ENCODE measurements around the gene CHCHD6. TPM values are rescaled to one million over a fixed set of nuclear protein-coding genes. Genes with fewer than 3 reads are reported as not detected.
A peak's percentile ranks its signal among the peaks of the same experiment; 100 is the strongest.
"Not testable (repeated sequence)": the region's sequence is repeated elsewhere in the genome, so short reads cannot be mapped to it uniquely, and the experiment has no call there.

Gene CHCHD6
- polyA plus RNA-seq, 1 donor = 6.5 TPM

GRCh38 chr3:126770096-126770495 is 66.1 kb downstream of the CHCHD6 start:
- DNase-seq = no peak

GRCh38 chr3:126773167-126773566 is 69.1 kb downstream of the CHCHD6 start:
- DNase-seq = no peak

GRCh38 chr3:126773783-126774182 is 69.7 kb downstream of the CHCHD6 start:
- no peak for DNase-seq

GRCh38 chr3:126777366-126777765 is 73.3 kb downstream of the CHCHD6 start:
- no peak for DNase-seq

- no peak for DNase-seq
Observed at GRCh38 chr3:126780666-126781065, 76.6 kb downstream of the CHCHD6 start.

- DNase-seq = no peak
Observed at GRCh38 chr3:126781406-126781805, 77.4 kb downstream of the CHCHD6 start.

- peak; percentile 75 for DNase-seq
Observed at GRCh38 chr3:126781889-126782491, 78.0 kb downstream of the CHCHD6 start.

- DNase-seq = no peak
Observed at GRCh38 chr3:126782536-126782935, 78.5 kb downstream of the CHCHD6 start.

GRCh38 chr3:126784254-126784653 is 80.2 kb downstream of the CHCHD6 start:
- no peak for DNase-seq

GRCh38 chr3:126791320-126791719 is 87.3 kb downstream of the CHCHD6 start:
- not testable (repeated sequence) for DNase-seq

- no peak for DNase-seq
Observed at GRCh38 chr3:126792998-126793397, 89.0 kb downstream of the CHCHD6 start.

GRCh38 chr3:126797563-126797962 is 93.5 kb downstream of the CHCHD6 start:
- DNase-seq = no peak

- DNase-seq = no peak
Observed at GRCh38 chr3:126798521-126798920, 94.5 kb downstream of the CHCHD6 start.

GRCh38 chr3:126799099-126799498 is 95.1 kb downstream of the CHCHD6 start:
- no peak for DNase-seq

- not testable (repeated sequence) for DNase-seq
Observed at GRCh38 chr3:126801312-126801711, 97.3 kb downstream of the CHCHD6 start.

- no peak for DNase-seq
Observed at GRCh38 chr3:126807795-126808194, 103.8 kb downstream of the CHCHD6 start.

- no peak for DNase-seq
Observed at GRCh38 chr3:126811530-126811929, 107.5 kb downstream of the CHCHD6 start.

- no peak for DNase-seq
Observed at GRCh38 chr3:126816298-126816697, 112.3 kb downstream of the CHCHD6 start.

- peak; percentile 32 for DNase-seq
Observed at GRCh38 chr3:126816986-126817777, 113.1 kb downstream of the CHCHD6 start.

- DNase-seq = no peak
Observed at GRCh38 chr3:126817781-126818180, 113.7 kb downstream of the CHCHD6 start.

GRCh38 chr3:126818400-126819095 is 114.5 kb downstream of the CHCHD6 start:
- DNase-seq = no peak

GRCh38 chr3:126826693-126827092 is 122.7 kb downstream of the CHCHD6 start:
- no peak for DNase-seq

GRCh38 chr3:126827121-126827520 is 123.1 kb downstream of the CHCHD6 start:
- no peak for DNase-seq

- no peak for DNase-seq
Observed at GRCh38 chr3:126828306-126828705, 124.3 kb downstream of the CHCHD6 start.
